H9 (cell line): ENCODE results near the gene GALNT16. TPM values are rescaled to one million over a fixed set of nuclear protein-coding genes. Genes with fewer than 3 reads are reported as not detected.

Experiments
- DNase-seq: peaks from one replicate; pipeline ENCODE4 v3.0.0-alpha.2; 2017
- H2AFZ ChIP-seq: one replicate; pipeline ENCODE4 v1.6.1; 2013; ENCODE audit warnings: mild to moderate bottlenecking, low read length, control low read depth, moderate library complexity
- H2AK5ac ChIP-seq: 2 replicates; pipeline ENCODE4 v1.6.1; 2013; ENCODE audit warnings: low read length, control low read depth, mixed read lengths; ENCODE audit not compliant: insufficient read length
- H2BK120ac ChIP-seq: one replicate; pipeline ENCODE4 v1.6.1; 2013; ENCODE audit warnings: low read depth, mild to moderate bottlenecking, low read length, control low read depth, inconsistent platforms; ENCODE audit not compliant: poor library complexity, severe bottlenecking
- H2BK12ac ChIP-seq: 2 replicates; pipeline ENCODE4 v1.6.1; 2013; ENCODE audit warnings: low read length, control low read depth, mixed read lengths, low read depth; ENCODE audit not compliant: insufficient read length
- H2BK15ac ChIP-seq: 2 replicates; pipeline ENCODE4 v1.6.1; 2013; ENCODE audit warnings: low read depth, low read length, control low read depth
- H2BK20ac ChIP-seq: one replicate; pipeline ENCODE4 v1.6.1; 2013; ENCODE audit warnings: low read depth, mild to moderate bottlenecking, low read length, control low read depth, inconsistent platforms; ENCODE audit not compliant: poor library complexity, severe bottlenecking
- H2BK5ac ChIP-seq: 2 replicates; pipeline ENCODE4 v1.6.1; 2013; ENCODE audit warnings: low read length, control low read depth, mixed read lengths; ENCODE audit not compliant: insufficient read length
- H3K14ac ChIP-seq: 2 replicates; pipeline ENCODE4 v1.6.1; 2013; ENCODE audit warnings: low read length, control low read depth; ENCODE audit not compliant: insufficient read depth
- H3K18ac ChIP-seq: 2 replicates; pipeline ENCODE4 v1.6.1; 2013; ENCODE audit warnings: low read depth, mild to moderate bottlenecking, mixed read lengths, low read length, control low read depth; ENCODE audit not compliant: insufficient read length
- H3K23ac ChIP-seq: 2 replicates; pipeline ENCODE4 v1.6.1; 2013; ENCODE audit warnings: low read length, control low read depth, mixed read lengths, low read depth; ENCODE audit not compliant: insufficient read length
- H3K23me2 ChIP-seq: 2 replicates; pipeline ENCODE4 v1.6.1; 2013; ENCODE audit warnings: low read depth, mild to moderate bottlenecking, mixed read lengths, low read length, control low read depth; ENCODE audit not compliant: insufficient read length, poor library complexity, severe bottlenecking
- H3K27ac ChIP-seq: 2 replicates; pipeline ENCODE4 v1.5.1; 2013; ENCODE audit warnings: low read length, control low read depth, mixed read lengths, low read depth; ENCODE audit not compliant: insufficient read length
- H3K27me3 ChIP-seq: 2 replicates; pipeline ENCODE4 v1.6.1; 2013; ENCODE audit warnings: low read length, control low read depth, inconsistent platforms; ENCODE audit not compliant: insufficient read depth
- H3K4ac ChIP-seq: 2 replicates; pipeline ENCODE4 v1.6.1; 2013; ENCODE audit warnings: low read depth, mild to moderate bottlenecking, control low read depth, inconsistent platforms, low read length, moderate library complexity
- H3K4me1 ChIP-seq: 2 replicates; pipeline ENCODE4 v1.6.1; 2013; ENCODE audit warnings: low read length, control low read depth, inconsistent platforms; ENCODE audit not compliant: insufficient read depth
- H3K4me2 ChIP-seq: 2 replicates; pipeline ENCODE4 v1.6.1; 2013; ENCODE audit warnings: low read length, control low read depth, mixed read lengths; ENCODE audit not compliant: insufficient read length, insufficient read depth
- H3K56ac ChIP-seq: 2 replicates; pipeline ENCODE4 v1.6.1; 2013; ENCODE audit warnings: low read depth, mild to moderate bottlenecking, mixed read lengths, low read length, control low read depth; ENCODE audit not compliant: insufficient read length
- H3K79me1 ChIP-seq: 2 replicates; pipeline ENCODE4 v1.6.1; 2013; ENCODE audit warnings: low read depth, mild to moderate bottlenecking, moderate library complexity, low read length, control low read depth, inconsistent platforms; ENCODE audit not compliant: insufficient read depth, poor library complexity, severe bottlenecking
- H3K79me2 ChIP-seq: 2 replicates; pipeline ENCODE4 v1.6.1; 2013; ENCODE audit warnings: low read length, control low read depth, inconsistent platforms; ENCODE audit not compliant: insufficient read depth
- H3K9ac ChIP-seq: 2 replicates; pipeline ENCODE4 v1.6.1; 2013; ENCODE audit warnings: low read length, control low read depth, mixed read lengths; ENCODE audit not compliant: insufficient read length; ENCODE audit errors: extremely low read depth
- H3K9me3 ChIP-seq: one replicate; pipeline ENCODE4 v1.6.1; 2013; ENCODE audit warnings: low read depth, low read length, inconsistent platforms; ENCODE audit not compliant: control insufficient read depth
- H3T11ph ChIP-seq: one replicate; pipeline ENCODE4 v1.6.1; 2013; ENCODE audit warnings: mild to moderate bottlenecking, low read length, control low read depth, inconsistent platforms
- H4K20me1 ChIP-seq: one replicate; pipeline ENCODE4 v1.6.1; 2013; ENCODE audit not compliant: control insufficient read depth, insufficient read length, insufficient read depth
- H4K5ac ChIP-seq: 2 replicates; pipeline ENCODE4 v1.6.1; 2013; ENCODE audit warnings: low read depth, mild to moderate bottlenecking, mixed read lengths, low read length, control low read depth; ENCODE audit not compliant: insufficient read length
- H4K8ac ChIP-seq: replicated peaks from 2 replicates; pipeline ENCODE4 v1.6.1; 2013; ENCODE audit warnings: low read length, control low read depth, mixed read lengths, low read depth; ENCODE audit not compliant: insufficient read length
- H4K91ac ChIP-seq: 2 replicates; pipeline ENCODE4 v1.6.1; 2013; ENCODE audit warnings: low read depth, mild to moderate bottlenecking, moderate library complexity, mixed read lengths, low read length, control low read depth; ENCODE audit not compliant: insufficient read length
- H3K27ac Mint-ChIP-seq, 3 experiments: 2 replicates in 2 of 3; 3 replicates in 1 of 3; pipeline ENCODE4 v1.8.0; 2020 to 2021; ENCODE audit warnings: mixed read lengths in 3 of 3, mild to moderate bottlenecking in 1 of 3, moderate library complexity in 1 of 3
- H3K27me3 Mint-ChIP-seq: 2 replicates; pipeline ENCODE4 v1.8.0; 2021; ENCODE audit warnings: low read depth, mild to moderate bottlenecking, moderate library complexity, mixed read lengths
- H3K36me3 Mint-ChIP-seq, 3 experiments: 2 replicates in 2 of 3; 3 replicates in 1 of 3; pipeline ENCODE4 v1.8.0; 2020 to 2021; ENCODE audit warnings: low read depth in 3 of 3, mixed read lengths in 3 of 3; ENCODE audit not compliant: insufficient read depth in 1 of 3
- H3K4me1 Mint-ChIP-seq, 2 experiments: 2 replicates each; pipeline ENCODE4 v1.8.0; 2020; ENCODE audit warnings: mixed read lengths in 2 of 2
- H3K4me3 Mint-ChIP-seq, 2 experiments: 2 replicates in 1 of 2; 3 replicates in 1 of 2; pipeline ENCODE4 v1.8.0; 2020 to 2021; ENCODE audit warnings: mild to moderate bottlenecking in 2 of 2, mixed read lengths in 2 of 2, moderate library complexity in 1 of 2
- H3K9me3 Mint-ChIP-seq, 2 experiments: 2 replicates in 1 of 2; 3 replicates in 1 of 2; pipeline ENCODE4 v1.8.0; 2020; ENCODE audit warnings: mild to moderate bottlenecking in 2 of 2, mixed read lengths in 2 of 2, moderate library complexity in 1 of 2
- WGBS: extraction: QIAGEN DNeasy Blood & Tissue Kit; methylation state at CpG from one replicate; pipeline ENCODE4 v1.1.7; 2013; ENCODE audit warnings: missing lambda C conversion rate, low lambda C conversion rate, mixed read lengths; ENCODE audit not compliant: insufficient read length; ENCODE audit errors: extremely low coverage; 5-methylcytosine and 5-hydroxymethylcytosine counted together
- total RNA-seq: library from RNA; stranded (reverse); gene quantifications from 2 replicates; pipeline ENCODE4 v1.2.1, GENCODE V29; 2021
- TF ChIP-seq, protein P1 (sequence below): fragments of 200-600 bp; sonication (generic); conservative IDR thresholded peaks from 3 replicates; pipeline ENCODE4 v1.8.0; 2021; ENCODE audit warnings: antibody characterized with exemption, mild to moderate bottlenecking

Gene GALNT16
- total RNA-seq, 1 experiment from 2014 or later: 2.3 TPM

DNA sequence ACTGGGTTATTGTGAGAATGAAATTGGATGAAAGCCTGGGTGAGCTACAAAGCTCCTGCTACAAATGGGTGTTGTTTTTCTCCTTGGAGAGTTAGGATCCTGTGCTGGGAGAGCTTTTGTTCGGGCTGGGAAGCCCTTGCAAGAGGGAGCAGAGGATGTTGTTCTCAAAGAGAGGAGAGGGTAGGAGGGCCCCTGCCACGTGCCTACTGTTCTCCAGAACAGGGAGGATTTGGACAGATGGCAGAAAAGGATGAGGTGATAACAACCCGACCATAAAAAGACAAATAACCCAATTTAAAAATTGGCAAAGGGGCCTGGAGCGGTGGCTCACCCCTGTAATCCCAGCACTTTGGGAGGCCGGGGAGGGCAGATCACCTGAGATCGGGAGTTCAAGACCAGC lies 68.8 kb downstream of the GALNT16 start:
- no CpG with 5 or more reads among the region's 6 CpGs for WGBS
- H2BK20ac ChIP-seq: no peak overlapping the region
- no peak overlapping the region for H3K23ac ChIP-seq

More for the DNA sequence above, 68.8 kb downstream of the GALNT16 start:
- Histone ChIP-seq H3K14ac (no peak overlapping the region), H3K79me1 (no peaks in the 10 kb centered on the region), H4K8ac (no peak overlapping the region), H2AK5ac (no peak overlapping the region), H3K4me2 (no peak overlapping the region), H2BK120ac (no peak overlapping the region), H4K20me1 (no peaks in the 10 kb centered on the region), H3K27me3 (no peaks in the 10 kb centered on the region), H3T11ph (no peak overlapping the region), H2BK12ac (no peak overlapping the region), H2BK15ac (no peak overlapping the region), H3K4ac (no peak overlapping the region), H3K18ac (no peak overlapping the region), H2BK5ac (no peak overlapping the region), H3K27ac (no peak overlapping the region), H4K5ac (no peak overlapping the region), H3K9me3 (no peaks in the 10 kb centered on the region), H3K79me2 (no peaks in the 10 kb centered on the region), H3K9ac (no peak overlapping the region), H2AFZ (no peak overlapping the region), H4K91ac (no peak overlapping the region), H3K23me2 (no peaks in the 10 kb centered on the region), H3K56ac (no peak overlapping the region), H3K4me1 (peaks cover 3% of the 10 kb centered on the region; the same call in 1 of the 2 replicates)
- Mint-ChIP-seq H3K4me1 (peaks cover 3 to 4% of the 10 kb centered on the region in 2 experiments), H3K27ac (no peak overlapping the region), H3K4me3 (no peak overlapping the region), H3K9me3 (no peaks in the 10 kb centered on the region), H3K36me3 (no peaks in the 10 kb centered on the region; a peak in 1 of 7 replicates), H3K27me3 (peaks cover 2% of the 10 kb centered on the region; the same call in 1 of the 2 replicates)
- DNase-seq: no peak
- TF ChIP-seq, protein P1, sequence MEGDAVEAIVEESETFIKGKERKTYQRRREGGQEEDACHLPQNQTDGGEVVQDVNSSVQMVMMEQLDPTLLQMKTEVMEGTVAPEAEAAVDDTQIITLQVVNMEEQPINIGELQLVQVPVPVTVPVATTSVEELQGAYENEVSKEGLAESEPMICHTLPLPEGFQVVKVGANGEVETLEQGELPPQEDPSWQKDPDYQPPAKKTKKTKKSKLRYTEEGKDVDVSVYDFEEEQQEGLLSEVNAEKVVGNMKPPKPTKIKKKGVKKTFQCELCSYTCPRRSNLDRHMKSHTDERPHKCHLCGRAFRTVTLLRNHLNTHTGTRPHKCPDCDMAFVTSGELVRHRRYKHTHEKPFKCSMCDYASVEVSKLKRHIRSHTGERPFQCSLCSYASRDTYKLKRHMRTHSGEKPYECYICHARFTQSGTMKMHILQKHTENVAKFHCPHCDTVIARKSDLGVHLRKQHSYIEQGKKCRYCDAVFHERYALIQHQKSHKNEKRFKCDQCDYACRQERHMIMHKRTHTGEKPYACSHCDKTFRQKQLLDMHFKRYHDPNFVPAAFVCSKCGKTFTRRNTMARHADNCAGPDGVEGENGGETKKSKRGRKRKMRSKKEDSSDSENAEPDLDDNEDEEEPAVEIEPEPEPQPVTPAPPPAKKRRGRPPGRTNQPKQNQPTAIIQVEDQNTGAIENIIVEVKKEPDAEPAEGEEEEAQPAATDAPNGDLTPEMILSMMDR: no peak
